GM23338 (cell line): ENCODE results near the gene SCOC. TPM values are rescaled to one million over a fixed set of nuclear protein-coding genes. Genes with fewer than 3 reads are reported as not detected.

ENCODE experiments used
- ATAC-seq: fragments of 200-7000 bp; cut with Tn5 transposase; 3 replicates; pipeline ENCODE4 v1.9.1; 2020
- DNase-seq: peaks from one replicate; pipeline ENCODE4 v3.0.0-alpha.2; 2015; ENCODE audit warnings: low spot score
- H2AFZ ChIP-seq: fragments of 200-600 bp; sonication (generic); 2 replicates; pipeline ENCODE4 v1.8.0; 2016; ENCODE audit warnings: antibody characterized with exemption, mild to moderate bottlenecking, moderate library complexity
- H3F3A ChIP-seq: fragments of 200-600 bp; sonication (generic); replicated peaks from 2 replicates; pipeline ENCODE4 v1.8.0; 2017; ENCODE audit warnings: antibody characterized with exemption, mixed run types, low read depth
- H3K27ac ChIP-seq: fragments of 200-600 bp; sonication (generic); 2 replicates; pipeline ENCODE4 v1.6.1; 2016; ENCODE audit warnings: low read depth
- H3K27me3 ChIP-seq: fragments of 200-600 bp; sonication (generic); 2 replicates; pipeline ENCODE4 v1.8.0; 2016; ENCODE audit warnings: mild to moderate bottlenecking, mixed run types, moderate library complexity; ENCODE audit not compliant: insufficient read depth
- H3K36me3 ChIP-seq: fragments of 200-600 bp; sonication (generic); 2 replicates; pipeline ENCODE4 v1.8.0; 2016; ENCODE audit warnings: mild to moderate bottlenecking; ENCODE audit not compliant: insufficient read depth
- H3K4me1 ChIP-seq: fragments of 200-600 bp; sonication (generic); 2 replicates; pipeline ENCODE4 v1.8.0; 2016; ENCODE audit warnings: mild to moderate bottlenecking, moderate library complexity; ENCODE audit not compliant: insufficient read depth
- H3K4me2 ChIP-seq: fragments of 200-600 bp; sonication (generic); 2 replicates; pipeline ENCODE4 v1.7.1; 2017; ENCODE audit warnings: mixed run types
- H3K4me3 ChIP-seq: fragments of 200-600 bp; sonication (generic); 2 replicates; pipeline ENCODE4 v1.6.1; 2016; ENCODE audit warnings: mixed run types
- H3K79me2 ChIP-seq: fragments of 200-600 bp; sonication (generic); replicated peaks from 2 replicates; pipeline ENCODE4 v1.8.0; 2017; ENCODE audit warnings: mild to moderate bottlenecking; ENCODE audit not compliant: insufficient read depth
- H3K9me2 ChIP-seq: fragments of 200-600 bp; sonication (generic); 2 replicates; pipeline ENCODE4 v1.8.0; 2017; ENCODE audit not compliant: insufficient read depth
- H4K20me1 ChIP-seq: fragments of 200-600 bp; sonication (generic); replicated peaks from 2 replicates; pipeline ENCODE4 v1.8.0; 2017; ENCODE audit warnings: mild to moderate bottlenecking; ENCODE audit not compliant: insufficient read depth
- H3K27ac Mint-ChIP-seq: 2 replicates; pipeline ENCODE4 v1.8.0; 2020; ENCODE audit warnings: inconsistent platforms, mild to moderate bottlenecking, moderate library complexity, mixed read lengths
- H3K27me3 Mint-ChIP-seq: 3 replicates; pipeline ENCODE4 v1.8.0; 2022; ENCODE audit warnings: low read depth, mild to moderate bottlenecking, moderate library complexity, mixed read lengths, inconsistent platforms; ENCODE audit not compliant: insufficient read depth, poor library complexity
- H3K36me3 Mint-ChIP-seq: 3 replicates; pipeline ENCODE4 v1.8.0; 2021; ENCODE audit warnings: low read depth, mild to moderate bottlenecking, inconsistent platforms, moderate library complexity, mixed read lengths
- H3K4me1 Mint-ChIP-seq: 3 replicates; pipeline ENCODE4 v1.8.0; 2020; ENCODE audit warnings: mild to moderate bottlenecking, inconsistent platforms, mixed read lengths
- H3K4me3 Mint-ChIP-seq: 3 replicates; pipeline ENCODE4 v1.8.0; 2021; ENCODE audit warnings: moderate library complexity, mild to moderate bottlenecking, inconsistent platforms, mixed read lengths
- H3K9me3 Mint-ChIP-seq: 3 replicates; pipeline ENCODE4 v1.8.0; 2020; ENCODE audit warnings: moderate library complexity, mild to moderate bottlenecking, inconsistent platforms, mixed read lengths
- CREB1 ChIP-seq: fragments of 250-450 bp; sonication (Bioruptor Pico); IDR thresholded peaks from 2 replicates; pipeline ENCODE4 v1.5.0; 2020; ENCODE audit warnings: low read depth, mild to moderate bottlenecking, moderate library complexity
- CTCF ChIP-seq, 2 experiments: fragments of 200-600 bp in 1 of 2; sonication (generic) in 1 of 2; conservative IDR thresholded peaks; 2 replicates each; pipeline versions ENCODE4 v1.5.1 to v1.6.1; 2016 to 2017; ENCODE audit warnings: antibody characterized with exemption in 2 of 2, low read depth in 2 of 2, mild to moderate bottlenecking in 2 of 2, moderate library complexity in 1 of 2
- EZH2 ChIP-seq: fragments of 200-600 bp; sonication (generic); IDR thresholded peaks from one replicate; pipeline ENCODE4 v1.8.0; 2017; ENCODE audit warnings: antibody characterized with exemption, mild to moderate bottlenecking, low read depth; ENCODE audit not compliant: unreplicated experiment
- NANOG ChIP-seq: IDR thresholded peaks from 2 replicates; pipeline ENCODE4 v1.6.1; 2016; ENCODE audit warnings: antibody characterized with exemption, borderline replicate concordance
- POLR2AphosphoS5 ChIP-seq: IDR thresholded peaks from 2 replicates; pipeline ENCODE4 v1.6.1; 2016; ENCODE audit warnings: antibody characterized with exemption, low read depth
- REST ChIP-seq: IDR thresholded peaks from one replicate; pipeline ENCODE4 v1.6.1; 2018; ENCODE audit warnings: antibody characterized with exemption; ENCODE audit not compliant: unreplicated experiment
- STAT1 ChIP-seq: IDR thresholded peaks from one replicate; pipeline ENCODE4 v1.6.1; 2016; ENCODE audit warnings: antibody characterized with exemption; ENCODE audit not compliant: unreplicated experiment
- ZNF331 ChIP-seq: fragments of 250-450 bp; sonication (Bioruptor Pico); IDR thresholded peaks from 2 replicates; pipeline ENCODE4 v1.5.0; 2020; ENCODE audit warnings: low read depth, mild to moderate bottlenecking, moderate library complexity
- polyA plus RNA-seq: library from polyadenylated mRNA; unstranded; fragments of >200 nt; fragmentation: Nextera tagmentation; extraction: Ambion mirVana; gene quantifications from 2 replicates; pipeline ENCODE4 v1.2.1, GENCODE V29; 2016
- total RNA-seq: library from RNA; depleted of rRNA; stranded (reverse); fragments of >200 nt; shearing (Covaris generic); gene quantifications from 2 replicates; pipeline ENCODE4 v1.2.3, GENCODE V29; 2014
- TF ChIP-seq, protein P1 (sequence below): fragments of 250-450 bp; sonication (Bioruptor Pico); IDR thresholded peaks from 2 replicates; pipeline ENCODE4 v1.5.0; 2020; ENCODE audit warnings: mild to moderate bottlenecking, moderate library complexity
- TF ChIP-seq, protein P2 (sequence below): IDR thresholded peaks from 2 replicates; pipeline ENCODE4 v1.6.1; 2016; ENCODE audit warnings: antibody characterized with exemption

The SCOC gene
- total and polyA plus RNA-seq, 2 experiments from 2014 or later = 47.2 to 59.5 TPM

GRCh38 chr4:140353786-140354185 lies 19.7 kb upstream of the SCOC start:
- Mint-ChIP-seq H3K4me3 (no peak overlapping the region), H3K36me3 (no peaks in the 10 kb centered on the region), H3K27me3 (peaks cover 2% of the 10 kb centered on the region), H3K9me3 (no peaks in the 10 kb centered on the region), H3K27ac (no peak overlapping the region), H3K4me1 (peaks cover 16% of the 10 kb centered on the region)
- Histone ChIP-seq H3K79me2 (no peaks in the 10 kb centered on the region), H3K27ac (no peak overlapping the region), H2AFZ (peak overlapping the region; percentile 38; the same call in 1 of the 2 replicates), H4K20me1 (no peaks in the 10 kb centered on the region), H3K4me1 (peaks cover 11% of the 10 kb centered on the region), H3F3A (no peaks in the 10 kb centered on the region), H3K4me3 (no peak overlapping the region), H3K9me2 (no peaks in the 10 kb centered on the region), H3K27me3 (no peaks in the 10 kb centered on the region), H3K36me3 (no peaks in the 10 kb centered on the region), H3K4me2 (no peak overlapping the region)
- TF ChIP-seq, protein P1, sequence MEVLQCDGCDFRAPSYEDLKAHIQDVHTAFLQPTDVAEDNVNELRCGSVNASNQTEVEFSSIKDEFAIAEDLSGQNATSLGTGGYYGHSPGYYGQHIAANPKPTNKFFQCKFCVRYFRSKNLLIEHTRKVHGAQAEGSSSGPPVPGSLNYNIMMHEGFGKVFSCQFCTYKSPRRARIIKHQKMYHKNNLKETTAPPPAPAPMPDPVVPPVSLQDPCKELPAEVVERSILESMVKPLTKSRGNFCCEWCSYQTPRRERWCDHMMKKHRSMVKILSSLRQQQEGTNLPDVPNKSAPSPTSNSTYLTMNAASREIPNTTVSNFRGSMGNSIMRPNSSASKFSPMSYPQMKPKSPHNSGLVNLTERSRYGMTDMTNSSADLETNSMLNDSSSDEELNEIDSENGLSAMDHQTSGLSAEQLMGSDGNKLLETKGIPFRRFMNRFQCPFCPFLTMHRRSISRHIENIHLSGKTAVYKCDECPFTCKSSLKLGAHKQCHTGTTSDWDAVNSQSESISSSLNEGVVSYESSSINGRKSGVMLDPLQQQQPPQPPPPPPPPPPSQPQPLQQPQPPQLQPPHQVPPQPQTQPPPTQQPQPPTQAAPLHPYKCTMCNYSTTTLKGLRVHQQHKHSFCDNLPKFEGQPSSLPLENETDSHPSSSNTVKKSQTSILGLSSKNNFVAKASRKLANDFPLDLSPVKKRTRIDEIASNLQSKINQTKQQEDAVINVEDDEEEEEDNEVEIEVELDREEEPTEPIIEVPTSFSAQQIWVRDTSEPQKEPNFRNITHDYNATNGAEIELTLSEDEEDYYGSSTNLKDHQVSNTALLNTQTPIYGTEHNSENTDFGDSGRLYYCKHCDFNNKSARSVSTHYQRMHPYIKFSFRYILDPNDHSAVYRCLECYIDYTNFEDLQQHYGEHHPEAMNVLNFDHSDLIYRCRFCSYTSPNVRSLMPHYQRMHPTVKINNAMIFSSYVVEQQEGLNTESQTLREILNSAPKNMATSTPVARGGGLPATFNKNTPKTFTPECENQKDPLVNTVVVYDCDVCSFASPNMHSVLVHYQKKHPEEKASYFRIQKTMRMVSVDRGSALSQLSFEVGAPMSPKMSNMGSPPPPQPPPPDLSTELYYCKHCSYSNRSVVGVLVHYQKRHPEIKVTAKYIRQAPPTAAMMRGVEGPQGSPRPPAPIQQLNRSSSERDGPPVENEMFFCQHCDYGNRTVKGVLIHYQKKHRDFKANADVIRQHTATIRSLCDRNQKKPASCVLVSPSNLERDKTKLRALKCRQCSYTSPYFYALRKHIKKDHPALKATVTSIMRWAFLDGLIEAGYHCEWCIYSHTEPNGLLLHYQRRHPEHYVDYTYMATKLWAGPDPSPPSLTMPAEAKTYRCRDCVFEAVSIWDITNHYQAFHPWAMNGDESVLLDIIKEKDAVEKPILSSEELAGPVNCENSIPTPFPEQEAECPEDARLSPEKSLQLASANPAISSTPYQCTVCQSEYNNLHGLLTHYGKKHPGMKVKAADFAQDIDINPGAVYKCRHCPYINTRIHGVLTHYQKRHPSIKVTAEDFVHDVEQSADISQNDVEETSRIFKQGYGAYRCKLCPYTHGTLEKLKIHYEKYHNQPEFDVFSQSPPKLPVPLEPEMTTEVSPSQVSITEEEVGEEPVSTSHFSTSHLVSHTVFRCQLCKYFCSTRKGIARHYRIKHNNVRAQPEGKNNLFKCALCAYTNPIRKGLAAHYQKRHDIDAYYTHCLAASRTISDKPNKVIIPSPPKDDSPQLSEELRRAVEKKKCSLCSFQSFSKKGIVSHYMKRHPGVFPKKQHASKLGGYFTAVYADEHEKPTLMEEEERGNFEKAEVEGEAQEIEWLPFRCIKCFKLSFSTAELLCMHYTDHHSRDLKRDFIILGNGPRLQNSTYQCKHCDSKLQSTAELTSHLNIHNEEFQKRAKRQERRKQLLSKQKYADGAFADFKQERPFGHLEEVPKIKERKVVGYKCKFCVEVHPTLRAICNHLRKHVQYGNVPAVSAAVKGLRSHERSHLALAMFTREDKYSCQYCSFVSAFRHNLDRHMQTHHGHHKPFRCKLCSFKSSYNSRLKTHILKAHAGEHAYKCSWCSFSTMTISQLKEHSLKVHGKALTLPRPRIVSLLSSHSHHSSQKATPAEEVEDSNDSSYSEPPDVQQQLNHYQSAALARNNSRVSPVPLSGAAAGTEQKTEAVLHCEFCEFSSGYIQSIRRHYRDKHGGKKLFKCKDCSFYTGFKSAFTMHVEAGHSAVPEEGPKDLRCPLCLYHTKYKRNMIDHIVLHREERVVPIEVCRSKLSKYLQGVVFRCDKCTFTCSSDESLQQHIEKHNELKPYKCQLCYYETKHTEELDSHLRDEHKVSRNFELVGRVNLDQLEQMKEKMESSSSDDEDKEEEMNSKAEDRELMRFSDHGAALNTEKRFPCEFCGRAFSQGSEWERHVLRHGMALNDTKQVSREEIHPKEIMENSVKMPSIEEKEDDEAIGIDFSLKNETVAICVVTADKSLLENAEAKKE (CRISPR knock-in tag) = no peak
- no peak for TF ChIP-seq STAT1
- no peak for TF ChIP-seq CTCF (conservative IDR thresholded peaks at IDR 0.05; ENCODE audit: low read depth in 2 of 2)
- TF ChIP-seq REST = no peak
- TF ChIP-seq EZH2 = no peak
- TF ChIP-seq, protein P2, sequence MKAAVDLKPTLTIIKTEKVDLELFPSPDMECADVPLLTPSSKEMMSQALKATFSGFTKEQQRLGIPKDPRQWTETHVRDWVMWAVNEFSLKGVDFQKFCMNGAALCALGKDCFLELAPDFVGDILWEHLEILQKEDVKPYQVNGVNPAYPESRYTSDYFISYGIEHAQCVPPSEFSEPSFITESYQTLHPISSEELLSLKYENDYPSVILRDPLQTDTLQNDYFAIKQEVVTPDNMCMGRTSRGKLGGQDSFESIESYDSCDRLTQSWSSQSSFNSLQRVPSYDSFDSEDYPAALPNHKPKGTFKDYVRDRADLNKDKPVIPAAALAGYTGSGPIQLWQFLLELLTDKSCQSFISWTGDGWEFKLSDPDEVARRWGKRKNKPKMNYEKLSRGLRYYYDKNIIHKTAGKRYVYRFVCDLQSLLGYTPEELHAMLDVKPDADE = no peak
- no peak for TF ChIP-seq CREB1
- TF ChIP-seq POLR2AphosphoS5 = no peak
- TF ChIP-seq NANOG = no peak
- TF ChIP-seq ZNF331 = no peak
- DNase-seq (no peak), ATAC-seq (no peak)
